B cell (primary cell): Measurements from ENCODE around the gene PLEKHM3. TPM values are rescaled to one million over a fixed set of nuclear protein-coding genes. Genes with fewer than 3 reads are reported as not detected.

Experiments
- ATAC-seq: fragments of 200-7000 bp; cut with Tn5 transposase; one replicate; pipeline ENCODE4 v1.10.0; 2021; ENCODE audit warnings: low read depth, mild to moderate bottlenecking, moderate number of reproducible peaks, moderate library complexity
- CTCF ChIA-PET: fragments of 350-600 bp; sonication (Branson Sonifier 250); formaldehyde crosslinking; loops from one replicate; lab custom pipeline; 2021; ENCODE audit warnings: antibody characterized with exemption, inconsistent platforms; lab: Charles Lee
- POLR2A ChIA-PET: fragments of 350-600 bp; sonication (Branson Sonifier 250); formaldehyde crosslinking; loops from one replicate; lab custom pipeline; 2021; ENCODE audit warnings: antibody characterized with exemption; lab: Charles Lee
- DNase-seq: peaks from one replicate; pipeline ENCODE4 v3.0.0; 2013
- H2AFZ ChIP-seq: 2 replicates; pipeline ENCODE4 v1.6.1; 2012; ENCODE audit warnings: mild to moderate bottlenecking, low read depth, low read length; ENCODE audit not compliant: insufficient read depth, poor library complexity, severe bottlenecking
- H3K27ac ChIP-seq, 2 donors: 1 replicate in 1 of 2; 2 replicates in 1 of 2; pipeline ENCODE4 v1.5.1; 2012 to 2013; ENCODE audit warnings: low read length in 2 of 2, mild to moderate bottlenecking in 2 of 2, moderate library complexity in 1 of 2
- H3K27me3 ChIP-seq, 4 experiments: fragments of 200-600 bp in 1 of 4; sonication (generic) in 1 of 4; replicated peaks in 1 of 4; 1 replicate in 2 of 4; 2 replicates in 2 of 4; pipeline versions ENCODE4 v1.6.1 to v1.7.0; 2013 to 2016; ENCODE audit warnings: low read length in 3 of 4, mild to moderate bottlenecking in 2 of 4, mixed read lengths in 1 of 4, moderate library complexity in 1 of 4; ENCODE audit not compliant: insufficient read depth in 4 of 4, control insufficient read depth in 3 of 4; ENCODE audit errors: control extremely low read depth in 1 of 4
- H3K36me3 ChIP-seq, 2 experiments: replicated peaks in 1 of 2; 1 replicate in 1 of 2; 2 replicates in 1 of 2; pipeline versions ENCODE4 v1.6.1 to v1.7.1; 2013; ENCODE audit warnings: low read length in 1 of 2; ENCODE audit not compliant: insufficient read depth in 2 of 2, control insufficient read depth in 1 of 2; ENCODE audit errors: control extremely low read depth in 1 of 2, extremely low read depth in 1 of 2
- H3K4me1 ChIP-seq, 2 donors: fragments of 200-600 bp in 1 of 2; sonication (generic) in 1 of 2; 1 replicate in 1 of 2; 2 replicates in 1 of 2; pipeline versions ENCODE4 v1.5.1 to v1.6.1; 2013 to 2017; ENCODE audit warnings: low read length in 2 of 2; ENCODE audit not compliant: control insufficient read depth in 2 of 2, insufficient read depth in 2 of 2
- H3K4me2 ChIP-seq: replicated peaks from 2 replicates; pipeline ENCODE3; 2012; ENCODE audit warnings: mild to moderate bottlenecking, low read depth, low read length; ENCODE audit not compliant: poor library complexity, severe bottlenecking
- H3K4me3 ChIP-seq, 5 experiments: fragments of 200-600 bp in 1 of 5; sonication (generic) in 1 of 5; 1 replicate in 3 of 5; 2 replicates in 2 of 5; pipeline versions ENCODE4 v1.5.1 to v1.7.0; 2011 to 2016; ENCODE audit warnings: low read length in 4 of 5, mild to moderate bottlenecking in 4 of 5, low read depth in 2 of 5, control low read depth in 1 of 5, moderate library complexity in 1 of 5; ENCODE audit not compliant: insufficient read depth in 1 of 5; ENCODE audit errors: control extremely low read depth in 1 of 5, extremely low read depth in 1 of 5
- H3K79me2 ChIP-seq: fragments of 200-600 bp; sonication (generic); one replicate; pipeline ENCODE4 v1.6.0; 2016; ENCODE audit warnings: low read length; ENCODE audit not compliant: control insufficient read depth, insufficient read depth
- H3K9ac ChIP-seq: fragments of 200-600 bp; sonication (generic); 2 replicates; pipeline ENCODE4 v1.6.1; 2017; ENCODE audit warnings: mild to moderate bottlenecking, low read length, moderate library complexity
- H3K9me3 ChIP-seq, 3 donors: one replicate each; pipeline versions ENCODE4 v1.6.1 to v1.7.1; 2013; ENCODE audit warnings: low read length in 2 of 3; ENCODE audit not compliant: control insufficient read depth in 2 of 3, insufficient read depth in 1 of 3; ENCODE audit errors: control extremely low read depth in 1 of 3
- H4K20me1 ChIP-seq: 2 replicates; pipeline ENCODE4 v1.6.0; 2012; ENCODE audit warnings: mild to moderate bottlenecking, low read length; ENCODE audit not compliant: insufficient read depth, control insufficient read depth, poor library complexity, severe bottlenecking
- H3K27ac Mint-ChIP-seq: one replicate; pipeline ENCODE4 v1.8.0; 2021; ENCODE audit warnings: mixed read lengths
- H3K27me3 Mint-ChIP-seq: one replicate; pipeline ENCODE4 v1.8.0; 2021; ENCODE audit warnings: mixed read lengths
- H3K4me1 Mint-ChIP-seq: one replicate; pipeline ENCODE4 v1.8.0; 2021; ENCODE audit warnings: mixed read lengths
- H3K4me3 Mint-ChIP-seq: one replicate; pipeline ENCODE4 v1.8.0; 2021; ENCODE audit warnings: mixed read lengths
- H3K9me3 Mint-ChIP-seq: one replicate; pipeline ENCODE4 v1.8.0; 2022; ENCODE audit warnings: mixed read lengths; ENCODE audit not compliant: insufficient read depth
- EZH2 ChIP-seq: IDR thresholded peaks from 2 replicates; pipeline ENCODE4 v1.6.1; 2012; ENCODE audit warnings: borderline replicate concordance, low read depth, mild to moderate bottlenecking, moderate library complexity, low read length; ENCODE audit not compliant: insufficient read depth, poor library complexity, severe bottlenecking
- WGBS: methylation state at CpG from one replicate; pipeline ENCODE4 v1.1.5; 2013; ENCODE audit warnings: missing lambda C conversion rate; ENCODE audit not compliant: insufficient coverage; 5-methylcytosine and 5-hydroxymethylcytosine counted together
- intact Hi-C: fragments of 100-400 bp; cut with micrococcal nuclease; formaldehyde crosslinking; loops from one replicate; pipeline ENCODE4 v1.10.0; 2022
- polyA plus RNA-seq: library from polyadenylated mRNA; depleted of rRNA; stranded (reverse); fragments of >200 nt; gene quantifications from 2 replicates; pipeline ENCODE4 v1.2.3, GENCODE V29; 2012
- total RNA-seq, 2 donors: library from RNA; stranded (reverse); fragments of 120-200 nt in 1 of 2; gene quantifications; 1 replicate in 1 of 2; 2 replicates in 1 of 2; pipeline versions ENCODE4 v1.2.3 to v1.2.4, GENCODE V29; 2013 to 2022
- TF ChIP-seq, protein P1 (sequence below): fragments of 200-600 bp; IDR thresholded peaks from one replicate; pipeline ENCODE4 v1.8.0; 2022; ENCODE audit warnings: antibody characterized with exemption, mild to moderate bottlenecking

Gene PLEKHM3
- total and polyA plus RNA-seq, 2 donors (not counting 1 experiment from before 2014, with no cell fraction given), result 4.0 to 17.7 TPM

DNA sequence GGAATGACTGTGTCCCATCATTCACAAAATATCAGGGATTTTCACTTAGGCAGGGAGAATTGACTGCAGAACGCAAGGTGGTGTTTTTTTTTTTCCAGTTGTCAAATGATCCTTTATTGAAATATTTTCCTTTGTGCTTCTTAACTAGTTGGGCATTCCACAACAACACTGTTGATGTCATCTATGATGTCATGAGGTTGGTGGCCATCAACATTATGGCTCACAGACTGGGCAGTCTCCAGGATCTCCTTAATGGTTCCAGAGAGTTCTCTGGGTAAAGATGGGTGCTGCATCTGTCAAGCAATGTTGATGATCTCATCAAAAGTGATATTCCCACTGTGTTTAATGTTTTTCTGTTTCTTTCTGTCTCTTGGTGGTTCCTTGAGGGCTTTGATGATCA is 31.8 kb upstream of the PLEKHM3 start:
- Histone ChIP-seq H3K4me3 (no peak overlapping the region), H3K9me3 (no peaks in the 10 kb centered on the region), H3K79me2 (no peaks in the 10 kb centered on the region), H3K9ac (no peak overlapping the region), H3K27ac (no peak overlapping the region), H3K36me3 (no peaks in the 10 kb centered on the region), H3K4me1 (no peaks in the 10 kb centered on the region), H2AFZ (no peak overlapping the region), H4K20me1 (no peaks in the 10 kb centered on the region), H3K4me2 (no peak overlapping the region), H3K27me3 (no peaks in the 10 kb centered on the region)
- ChIA-PET POLR2A (no interaction called here), CTCF (interaction anchor here (0.7 kb wide), 1 partner anchor 16 kb away, joined by 4 read pairs; no protein-coding TSS in a partner anchor)
- Mint-ChIP-seq H3K27ac (no peak overlapping the region), H3K4me1 (no peaks in the 10 kb centered on the region), H3K4me3 (no peak overlapping the region), H3K27me3 (peaks cover 22% of the 10 kb centered on the region), H3K9me3 (no peaks in the 10 kb centered on the region)
- WGBS, result no CpG with 5 or more reads among the region's 1 CpG
- DNase-seq, result no peak
- intact Hi-C loops, result no loop called here
- no peak for TF ChIP-seq EZH2
- TF ChIP-seq, protein P1, sequence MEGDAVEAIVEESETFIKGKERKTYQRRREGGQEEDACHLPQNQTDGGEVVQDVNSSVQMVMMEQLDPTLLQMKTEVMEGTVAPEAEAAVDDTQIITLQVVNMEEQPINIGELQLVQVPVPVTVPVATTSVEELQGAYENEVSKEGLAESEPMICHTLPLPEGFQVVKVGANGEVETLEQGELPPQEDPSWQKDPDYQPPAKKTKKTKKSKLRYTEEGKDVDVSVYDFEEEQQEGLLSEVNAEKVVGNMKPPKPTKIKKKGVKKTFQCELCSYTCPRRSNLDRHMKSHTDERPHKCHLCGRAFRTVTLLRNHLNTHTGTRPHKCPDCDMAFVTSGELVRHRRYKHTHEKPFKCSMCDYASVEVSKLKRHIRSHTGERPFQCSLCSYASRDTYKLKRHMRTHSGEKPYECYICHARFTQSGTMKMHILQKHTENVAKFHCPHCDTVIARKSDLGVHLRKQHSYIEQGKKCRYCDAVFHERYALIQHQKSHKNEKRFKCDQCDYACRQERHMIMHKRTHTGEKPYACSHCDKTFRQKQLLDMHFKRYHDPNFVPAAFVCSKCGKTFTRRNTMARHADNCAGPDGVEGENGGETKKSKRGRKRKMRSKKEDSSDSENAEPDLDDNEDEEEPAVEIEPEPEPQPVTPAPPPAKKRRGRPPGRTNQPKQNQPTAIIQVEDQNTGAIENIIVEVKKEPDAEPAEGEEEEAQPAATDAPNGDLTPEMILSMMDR, result no peak
- ATAC-seq, result no peak

DNA sequence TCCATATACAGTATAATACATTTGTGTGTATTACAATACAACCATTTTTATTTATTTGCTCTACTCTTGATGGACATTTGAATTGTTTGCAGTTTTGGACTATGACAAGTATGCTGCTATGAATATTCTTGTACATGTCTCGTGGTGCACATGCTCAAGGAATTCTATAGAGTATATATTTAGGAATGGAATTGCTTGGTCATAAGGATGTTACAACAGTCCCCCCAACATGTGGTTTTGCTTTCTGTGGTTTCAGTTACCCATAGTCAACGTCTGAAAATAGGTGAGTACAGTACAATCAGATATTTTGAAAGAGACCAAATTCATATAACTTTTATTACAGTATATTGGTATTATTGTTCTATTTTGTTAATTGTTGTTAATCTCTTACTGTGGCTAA is 24.1 kb upstream of the PLEKHM3 start:
- H3K27me3 ChIP-seq, result peaks cover 0 to 4% (median 0%) of the 10 kb centered on the region in 4 experiments
- no peaks in the 10 kb centered on the region for H3K4me1 ChIP-seq
- no CpG with 5 or more reads among the region's 2 CpGs for WGBS
- H3K4me3 ChIP-seq, result no peak overlapping the region
- H3K79me2 ChIP-seq, result no peaks in the 10 kb centered on the region
- intact Hi-C loops, result no loop called here
- Mint-ChIP-seq H3K9me3 (no peaks in the 10 kb centered on the region), H3K27me3 (peaks cover 32% of the 10 kb centered on the region), H3K4me1 (no peaks in the 10 kb centered on the region), H3K4me3 (no peak overlapping the region), H3K27ac (no peak overlapping the region)
- no peak overlapping the region for H2AFZ ChIP-seq
- no peaks in the 10 kb centered on the region for H3K36me3 ChIP-seq
- no peaks in the 10 kb centered on the region for H3K9me3 ChIP-seq
- TF ChIP-seq, protein P1, result no peak
- no peaks in the 10 kb centered on the region for H4K20me1 ChIP-seq
- ATAC-seq (no peak), DNase-seq (no peak)
- no peak overlapping the region for H3K27ac ChIP-seq
- H3K9ac ChIP-seq, result no peak overlapping the region
- ChIA-PET CTCF (interaction anchor here (1.1 kb wide), 1 partner anchor 9 kb away, joined by 3 read pairs; no protein-coding TSS in a partner anchor), POLR2A (no interaction called here)
- no peak overlapping the region for H3K4me2 ChIP-seq
